K562 (cell line): ENCODE data around the gene HSP90AA1. TPM values are rescaled to one million over a fixed set of nuclear protein-coding genes. Genes with fewer than 3 reads are reported as not detected.

ENCODE experiments used
- BCOR ChIP-seq: fragments of 450-650 bp; IDR thresholded peaks from 2 replicates; pipeline ENCODE4 v1.6.1; 2016
- CEBPG ChIP-seq, 3 experiments: fragments of 200-800 bp in 1 of 3; sonication (Bioruptor generic) in 1 of 3; sonication (generic) in 1 of 3; formaldehyde crosslinking in 1 of 3; IDR thresholded peaks in 2 of 3; conservative IDR thresholded peaks in 1 of 3; 2 replicates each; pipeline versions ENCODE4 v1.6.1 to v1.8.0; 2016 to 2022; ENCODE audit warnings: missing compliant biosample characterization in 2 of 3, missing genetic modification characterization in 2 of 3, mild to moderate bottlenecking in 1 of 3, missing genetic modification reagents in 1 of 3
- EP300 ChIP-seq: IDR thresholded peaks from 2 replicates; pipeline ENCODE4 v1.6.1; 2012; ENCODE audit warnings: low read length, improper control_type of control experiment
- HMG20A ChIP-seq: fragments of 450-650 bp; formaldehyde crosslinking; conservative IDR thresholded peaks from 2 replicates; pipeline ENCODE4 v1.4.0; 2020; ENCODE audit warnings: mild to moderate bottlenecking, mixed read lengths
- KDM4B ChIP-seq, 2 experiments: fragments of 450-650 bp in 1 of 2; sonication (generic) in 1 of 2; IDR thresholded peaks; 2 replicates each; pipeline ENCODE4 v1.6.1; 2016 to 2017; ENCODE audit warnings: borderline replicate concordance in 2 of 2, antibody characterized with exemption in 1 of 2, low read depth in 1 of 2, mild to moderate bottlenecking in 1 of 2
- NCOA6 ChIP-seq: fragments of 450-650 bp; IDR thresholded peaks from 2 replicates; pipeline ENCODE4 v1.6.1; 2017; ENCODE audit warnings: mild to moderate bottlenecking
- NR2C1 ChIP-seq, 2 experiments: fragments of 450-650 bp; IDR thresholded peaks; 2 replicates each; pipeline ENCODE4 v1.6.1; 2017; ENCODE audit warnings: mild to moderate bottlenecking in 2 of 2, antibody characterized with exemption in 1 of 2, inconsistent platforms in 1 of 2, missing compliant biosample characterization in 1 of 2, missing genetic modification characterization in 1 of 2
- XRCC4 ChIP-seq: IDR thresholded peaks from one replicate; pipeline ENCODE4 v1.6.1; 2011; ENCODE audit not compliant: insufficient read depth, insufficient read length; ENCODE audit errors: extremely low read depth
- ZNF124 ChIP-seq: sonication (generic); formaldehyde crosslinking; IDR thresholded peaks from 2 replicates; pipeline ENCODE4 v1.8.1; 2022; ENCODE audit warnings: missing genetic modification reagents
- ZNF146 ChIP-seq: IDR thresholded peaks from one replicate; pipeline ENCODE4 v1.6.1; 2018; ENCODE audit warnings: missing compliant biosample characterization; ENCODE audit not compliant: unreplicated experiment
- polyA plus RNA-seq, 8 experiments: library from polyadenylated mRNA; depleted of rRNA in 4 of 8; stranded (reverse) in 5 of 8; unstranded in 3 of 8; fragments of >200 nt; fragmentation: Nextera tagmentation in 2 of 8; fragmentation: Illumina TruSeq in 1 of 8; extraction: Ambion mirVana in 2 of 8; extraction: Trizol in 1 of 8; gene quantifications; 2 replicates each; pipeline versions ENCODE4 v1.2.1 to v1.2.3, GENCODE V29; 2011 to 2014; ENCODE audit warnings: inconsistent platforms in 1 of 8, missing spikeins in 1 of 8
- total RNA-seq, 7 experiments: library from RNA; depleted of rRNA in 6 of 7; stranded (reverse); fragments of >200 nt in 6 of 7; fragmentation: Illumina TruSeq in 2 of 7; extraction: Trizol in 2 of 7; gene quantifications; 2 replicates each; pipeline versions ENCODE4 v1.2.1 to v1.2.3, GENCODE V29; 2011 to 2021; ENCODE audit warnings: low replicate concordance in 1 of 7
- TF ChIP-seq, protein P1 (sequence below): sonication (generic); formaldehyde crosslinking; IDR thresholded peaks from 2 replicates; pipeline ENCODE4 v1.8.0; 2022; ENCODE audit warnings: mild to moderate bottlenecking, missing genetic modification reagents
- TF ChIP-seq, protein P2 (sequence below): fragments of 250-450 bp; sonication (Bioruptor Pico); IDR thresholded peaks from 2 replicates; pipeline ENCODE4 v1.8.0; 2021; ENCODE audit warnings: mild to moderate bottlenecking, moderate library complexity
- TF ChIP-seq, protein P3 (sequence below), 2 experiments: fragments of 450-650 bp in 1 of 2; sonication (generic) in 1 of 2; formaldehyde crosslinking in 1 of 2; IDR thresholded peaks in 1 of 2; conservative IDR thresholded peaks in 1 of 2; 2 replicates each; pipeline versions ENCODE4 v1.6.1 to v1.8.1; 2016 to 2023; ENCODE audit warnings: mild to moderate bottlenecking in 2 of 2, moderate library complexity in 2 of 2, inconsistent platforms in 1 of 2, missing genetic modification reagents in 1 of 2
- TF ChIP-seq, protein P4 (sequence below): fragments of 250-450 bp; sonication (Bioruptor Pico); IDR thresholded peaks from 2 replicates; pipeline ENCODE4 v1.8.0; 2022; ENCODE audit warnings: moderate library complexity, mild to moderate bottlenecking, inconsistent platforms
- TF ChIP-seq, protein P5 (sequence below): fragments of 450-650 bp; formaldehyde crosslinking; IDR thresholded peaks from 2 replicates; pipeline ENCODE4 v1.4.0; 2022; ENCODE audit warnings: mild to moderate bottlenecking, moderate library complexity

HSP90AA1 gene
- total and polyA plus RNA-seq, 9 of the 15 experiments (the other 6 are each of a cell fraction or from before 2014, with no cell fraction given) = 377 to 1,731 (median 879) TPM

DNA sequence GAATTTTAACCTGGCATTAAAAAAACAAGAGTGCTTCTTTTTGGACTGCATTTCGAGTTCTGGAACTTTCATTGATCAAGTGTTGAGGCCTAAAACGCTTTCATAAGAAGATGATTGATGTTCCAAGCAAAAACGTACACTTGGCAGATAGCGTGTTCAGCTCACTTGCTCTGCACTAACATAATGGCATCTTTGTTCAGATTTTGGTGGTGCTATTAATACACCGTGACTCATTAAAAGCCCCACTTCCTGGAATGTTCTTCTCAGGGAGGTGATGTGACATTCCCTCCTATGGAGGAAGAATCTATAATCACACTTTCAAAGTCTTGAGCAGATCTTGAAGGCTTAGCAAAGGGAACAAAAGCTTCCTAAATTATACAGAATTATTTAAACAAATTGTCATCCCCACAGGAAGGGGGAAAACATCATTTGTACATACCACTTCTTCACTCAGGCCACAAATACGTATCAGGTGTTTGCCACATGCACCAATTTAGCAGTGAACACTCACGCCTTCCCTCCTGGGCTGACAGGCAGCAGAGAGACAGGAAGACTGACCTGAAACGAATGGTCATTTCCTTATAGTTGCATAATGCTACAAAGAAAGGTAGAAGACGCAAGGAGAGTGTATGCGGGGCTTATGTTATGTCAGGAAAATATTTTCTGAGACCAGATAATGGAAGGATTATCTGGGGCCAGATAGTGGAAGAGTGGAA is 15.4 kb downstream of the HSP90AA1 start (continued):
- TF ChIP-seq, protein P1, sequence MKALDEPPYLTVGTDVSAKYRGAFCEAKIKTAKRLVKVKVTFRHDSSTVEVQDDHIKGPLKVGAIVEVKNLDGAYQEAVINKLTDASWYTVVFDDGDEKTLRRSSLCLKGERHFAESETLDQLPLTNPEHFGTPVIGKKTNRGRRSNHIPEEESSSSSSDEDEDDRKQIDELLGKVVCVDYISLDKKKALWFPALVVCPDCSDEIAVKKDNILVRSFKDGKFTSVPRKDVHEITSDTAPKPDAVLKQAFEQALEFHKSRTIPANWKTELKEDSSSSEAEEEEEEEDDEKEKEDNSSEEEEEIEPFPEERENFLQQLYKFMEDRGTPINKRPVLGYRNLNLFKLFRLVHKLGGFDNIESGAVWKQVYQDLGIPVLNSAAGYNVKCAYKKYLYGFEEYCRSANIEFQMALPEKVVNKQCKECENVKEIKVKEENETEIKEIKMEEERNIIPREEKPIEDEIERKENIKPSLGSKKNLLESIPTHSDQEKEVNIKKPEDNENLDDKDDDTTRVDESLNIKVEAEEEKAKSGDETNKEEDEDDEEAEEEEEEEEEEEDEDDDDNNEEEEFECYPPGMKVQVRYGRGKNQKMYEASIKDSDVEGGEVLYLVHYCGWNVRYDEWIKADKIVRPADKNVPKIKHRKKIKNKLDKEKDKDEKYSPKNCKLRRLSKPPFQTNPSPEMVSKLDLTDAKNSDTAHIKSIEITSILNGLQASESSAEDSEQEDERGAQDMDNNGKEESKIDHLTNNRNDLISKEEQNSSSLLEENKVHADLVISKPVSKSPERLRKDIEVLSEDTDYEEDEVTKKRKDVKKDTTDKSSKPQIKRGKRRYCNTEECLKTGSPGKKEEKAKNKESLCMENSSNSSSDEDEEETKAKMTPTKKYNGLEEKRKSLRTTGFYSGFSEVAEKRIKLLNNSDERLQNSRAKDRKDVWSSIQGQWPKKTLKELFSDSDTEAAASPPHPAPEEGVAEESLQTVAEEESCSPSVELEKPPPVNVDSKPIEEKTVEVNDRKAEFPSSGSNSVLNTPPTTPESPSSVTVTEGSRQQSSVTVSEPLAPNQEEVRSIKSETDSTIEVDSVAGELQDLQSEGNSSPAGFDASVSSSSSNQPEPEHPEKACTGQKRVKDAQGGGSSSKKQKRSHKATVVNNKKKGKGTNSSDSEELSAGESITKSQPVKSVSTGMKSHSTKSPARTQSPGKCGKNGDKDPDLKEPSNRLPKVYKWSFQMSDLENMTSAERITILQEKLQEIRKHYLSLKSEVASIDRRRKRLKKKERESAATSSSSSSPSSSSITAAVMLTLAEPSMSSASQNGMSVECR (CRISPR knock-in tag) = no peak
- TF ChIP-seq NR2C1 (IDR thresholded peaks at IDR 0.05) (no peak), NR2C1 (tag; IDR thresholded peaks at IDR 0.05) (no peak), BCOR (no peak), NCOA6 (no peak), ZNF124 (CRISPR knock-in tag) (no peak), KDM4B (IDR thresholded peaks at IDR 0.05; ENCODE audit: borderline replicate concordance in 2 of 2, low read depth in 1 of 2) (no peak), HMG20A (CRISPR knock-in tag) (no peak), EP300 (no peak), XRCC4 (no peak), ZNF146 (CRISPR knock-in tag) (no peak), CEBPG (CRISPR knock-in tag; IDR thresholded peaks at IDR 0.05) (peak; percentile 29; the same call in 1 of the 2 replicates), CEBPG (tag; conservative IDR thresholded peaks at IDR 0.05 in 1 of 2, IDR thresholded peaks at IDR 0.05 in 1 of 2) (peak in 1 of 2 experiments; percentile 54; a peak in 2 of 4 replicates)
- TF ChIP-seq, protein P2, sequence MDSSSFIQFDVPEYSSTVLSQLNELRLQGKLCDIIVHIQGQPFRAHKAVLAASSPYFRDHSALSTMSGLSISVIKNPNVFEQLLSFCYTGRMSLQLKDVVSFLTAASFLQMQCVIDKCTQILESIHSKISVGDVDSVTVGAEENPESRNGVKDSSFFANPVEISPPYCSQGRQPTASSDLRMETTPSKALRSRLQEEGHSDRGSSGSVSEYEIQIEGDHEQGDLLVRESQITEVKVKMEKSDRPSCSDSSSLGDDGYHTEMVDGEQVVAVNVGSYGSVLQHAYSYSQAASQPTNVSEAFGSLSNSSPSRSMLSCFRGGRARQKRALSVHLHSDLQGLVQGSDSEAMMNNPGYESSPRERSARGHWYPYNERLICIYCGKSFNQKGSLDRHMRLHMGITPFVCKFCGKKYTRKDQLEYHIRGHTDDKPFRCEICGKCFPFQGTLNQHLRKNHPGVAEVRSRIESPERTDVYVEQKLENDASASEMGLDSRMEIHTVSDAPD = no peak
- TF ChIP-seq, protein P3, sequence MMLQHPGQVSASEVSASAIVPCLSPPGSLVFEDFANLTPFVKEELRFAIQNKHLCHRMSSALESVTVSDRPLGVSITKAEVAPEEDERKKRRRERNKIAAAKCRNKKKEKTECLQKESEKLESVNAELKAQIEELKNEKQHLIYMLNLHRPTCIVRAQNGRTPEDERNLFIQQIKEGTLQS (IDR thresholded peaks at IDR 0.05) = peak; percentile 41; the same call in 1 of the 2 replicates
- TF ChIP-seq, protein P3 (CRISPR knock-in tag; conservative IDR thresholded peaks at IDR 0.05) = no peak
- TF ChIP-seq, protein P4, sequence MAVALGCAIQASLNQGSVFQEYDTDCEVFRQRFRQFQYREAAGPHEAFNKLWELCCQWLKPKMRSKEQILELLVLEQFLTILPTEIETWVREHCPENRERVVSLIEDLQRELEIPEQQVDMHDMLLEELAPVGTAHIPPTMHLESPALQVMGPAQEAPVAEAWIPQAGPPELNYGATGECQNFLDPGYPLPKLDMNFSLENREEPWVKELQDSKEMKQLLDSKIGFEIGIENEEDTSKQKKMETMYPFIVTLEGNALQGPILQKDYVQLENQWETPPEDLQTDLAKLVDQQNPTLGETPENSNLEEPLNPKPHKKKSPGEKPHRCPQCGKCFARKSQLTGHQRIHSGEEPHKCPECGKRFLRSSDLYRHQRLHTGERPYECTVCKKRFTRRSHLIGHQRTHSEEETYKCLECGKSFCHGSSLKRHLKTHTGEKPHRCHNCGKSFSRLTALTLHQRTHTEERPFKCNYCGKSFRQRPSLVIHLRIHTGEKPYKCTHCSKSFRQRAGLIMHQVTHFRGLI = no peak
- TF ChIP-seq, protein P5, sequence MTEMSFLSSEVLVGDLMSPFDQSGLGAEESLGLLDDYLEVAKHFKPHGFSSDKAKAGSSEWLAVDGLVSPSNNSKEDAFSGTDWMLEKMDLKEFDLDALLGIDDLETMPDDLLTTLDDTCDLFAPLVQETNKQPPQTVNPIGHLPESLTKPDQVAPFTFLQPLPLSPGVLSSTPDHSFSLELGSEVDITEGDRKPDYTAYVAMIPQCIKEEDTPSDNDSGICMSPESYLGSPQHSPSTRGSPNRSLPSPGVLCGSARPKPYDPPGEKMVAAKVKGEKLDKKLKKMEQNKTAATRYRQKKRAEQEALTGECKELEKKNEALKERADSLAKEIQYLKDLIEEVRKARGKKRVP = no peak
